Left ventricle myocardium inferior (tissue), 1 donor: Measurements from ENCODE around the gene ZNF236. TPM values are rescaled to one million over a fixed set of nuclear protein-coding genes. Genes with fewer than 3 reads are reported as not detected.
A peak's percentile ranks its signal among the peaks of the same experiment; 100 is the strongest.

Source experiments
- DNase-seq: peaks from one replicate; pipeline ENCODE4 v3.0.0-alpha.2; 2020
- H3K27ac ChIP-seq: fragments of 200-600 bp; replicated peaks from 2 replicates; pipeline ENCODE4 v1.8.0; 2021
- H3K27me3 ChIP-seq: fragments of 200-600 bp; 2 replicates; pipeline ENCODE4 v1.8.0; 2021; ENCODE audit warnings: low read depth
- H3K36me3 ChIP-seq: fragments of 200-600 bp; 2 replicates; pipeline ENCODE4 v1.8.0; 2021
- H3K4me1 ChIP-seq: fragments of 200-600 bp; 2 replicates; pipeline ENCODE4 v1.8.0; 2021
- H3K4me3 ChIP-seq: fragments of 200-600 bp; 2 replicates; pipeline ENCODE4 v1.8.0; 2021; ENCODE audit warnings: mild to moderate bottlenecking, moderate library complexity
- H3K9me3 ChIP-seq: fragments of 200-600 bp; replicated peaks from 2 replicates; pipeline ENCODE4 v1.8.0; 2021
- intact Hi-C: fragments of 100-400 bp; cut with micrococcal nuclease; formaldehyde crosslinking; loops from one replicate; pipeline ENCODE4 v1.11.0; 2022
- total RNA-seq: library from RNA; stranded (reverse); fragmentation: NEBNext Ultra II Directional; extraction: Animal tissue kit (Norgen Biotek cat#: 25700); gene quantifications from one replicate; pipeline ENCODE4 v1.2.1, GENCODE V29; 2021
- TF ChIP-seq, protein P1 (sequence below): fragments of 200-600 bp; IDR thresholded peaks from 2 replicates; pipeline ENCODE4 v1.8.0; 2021; ENCODE audit warnings: antibody characterized with exemption, mild to moderate bottlenecking, borderline replicate concordance
- donor health status: DM: no; HTN: yes; CAD: no; lungs with severe emphysema.

ZNF236 gene
- total RNA-seq, 1 donor from 2014 or later, result 10.6 TPM

DNA sequence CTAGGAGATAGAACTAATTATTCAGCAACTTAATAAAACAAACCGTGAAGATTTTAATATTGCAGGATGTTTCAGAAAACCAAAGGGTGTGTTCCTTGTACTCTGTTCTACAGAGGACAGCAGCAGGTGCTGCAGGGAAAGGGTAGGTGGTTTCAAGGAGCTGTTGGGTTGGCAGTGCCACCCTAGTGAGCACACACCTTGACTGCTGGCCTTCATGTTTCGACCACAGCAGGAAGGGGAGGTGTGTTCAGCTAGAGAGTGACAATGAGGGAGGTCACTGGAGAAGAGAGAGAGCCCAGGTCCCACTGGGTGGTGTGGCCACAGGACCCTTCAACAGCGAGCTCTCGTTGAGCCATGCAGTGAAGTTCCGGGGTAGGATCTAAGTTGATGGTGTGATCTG lies 98.6 kb downstream of the ZNF236 start:
- no peak overlapping the region for H3K4me3 ChIP-seq
- TF ChIP-seq, protein P1, sequence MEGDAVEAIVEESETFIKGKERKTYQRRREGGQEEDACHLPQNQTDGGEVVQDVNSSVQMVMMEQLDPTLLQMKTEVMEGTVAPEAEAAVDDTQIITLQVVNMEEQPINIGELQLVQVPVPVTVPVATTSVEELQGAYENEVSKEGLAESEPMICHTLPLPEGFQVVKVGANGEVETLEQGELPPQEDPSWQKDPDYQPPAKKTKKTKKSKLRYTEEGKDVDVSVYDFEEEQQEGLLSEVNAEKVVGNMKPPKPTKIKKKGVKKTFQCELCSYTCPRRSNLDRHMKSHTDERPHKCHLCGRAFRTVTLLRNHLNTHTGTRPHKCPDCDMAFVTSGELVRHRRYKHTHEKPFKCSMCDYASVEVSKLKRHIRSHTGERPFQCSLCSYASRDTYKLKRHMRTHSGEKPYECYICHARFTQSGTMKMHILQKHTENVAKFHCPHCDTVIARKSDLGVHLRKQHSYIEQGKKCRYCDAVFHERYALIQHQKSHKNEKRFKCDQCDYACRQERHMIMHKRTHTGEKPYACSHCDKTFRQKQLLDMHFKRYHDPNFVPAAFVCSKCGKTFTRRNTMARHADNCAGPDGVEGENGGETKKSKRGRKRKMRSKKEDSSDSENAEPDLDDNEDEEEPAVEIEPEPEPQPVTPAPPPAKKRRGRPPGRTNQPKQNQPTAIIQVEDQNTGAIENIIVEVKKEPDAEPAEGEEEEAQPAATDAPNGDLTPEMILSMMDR, result no peak
- no peak overlapping the region for H3K27ac ChIP-seq
- H3K27me3 ChIP-seq, result no peaks in the 10 kb centered on the region
- DNase-seq, result no peak
- intact Hi-C loops, result no loop called here
- H3K4me1 ChIP-seq, result no peaks in the 10 kb centered on the region
- H3K36me3 ChIP-seq, result peaks cover 79% of the 10 kb centered on the region
- no peaks in the 10 kb centered on the region for H3K9me3 ChIP-seq

DNA sequence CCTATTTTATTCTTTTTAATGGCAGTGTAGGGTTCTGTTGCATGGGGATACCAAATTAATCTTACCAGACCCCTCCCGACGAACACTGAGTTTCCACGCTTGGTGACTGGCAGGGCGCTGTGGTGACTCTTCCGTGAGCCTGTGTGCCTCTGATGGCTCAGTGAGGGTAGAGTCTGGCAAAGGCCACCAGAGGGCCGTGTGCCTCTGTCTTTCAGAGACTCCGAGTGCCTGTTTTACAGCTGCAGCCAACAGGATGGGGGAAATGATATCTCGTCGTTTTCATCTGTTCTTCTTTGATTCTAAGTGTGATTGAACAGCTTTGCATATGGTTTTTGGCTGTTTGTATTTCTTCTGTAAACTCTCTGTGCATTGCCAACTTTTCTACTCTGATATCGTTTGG lies 99.8 kb downstream of the ZNF236 start:
- Histone ChIP-seq H3K9me3 (no peaks in the 10 kb centered on the region), H3K27ac (no peak overlapping the region), H3K36me3 (peaks cover 74% of the 10 kb centered on the region), H3K4me3 (no peak overlapping the region), H3K27me3 (no peaks in the 10 kb centered on the region), H3K4me1 (no peaks in the 10 kb centered on the region)
- intact Hi-C loops, result no loop called here
- no peak for DNase-seq
- TF ChIP-seq, protein P1, result peak; percentile 64

DNA sequence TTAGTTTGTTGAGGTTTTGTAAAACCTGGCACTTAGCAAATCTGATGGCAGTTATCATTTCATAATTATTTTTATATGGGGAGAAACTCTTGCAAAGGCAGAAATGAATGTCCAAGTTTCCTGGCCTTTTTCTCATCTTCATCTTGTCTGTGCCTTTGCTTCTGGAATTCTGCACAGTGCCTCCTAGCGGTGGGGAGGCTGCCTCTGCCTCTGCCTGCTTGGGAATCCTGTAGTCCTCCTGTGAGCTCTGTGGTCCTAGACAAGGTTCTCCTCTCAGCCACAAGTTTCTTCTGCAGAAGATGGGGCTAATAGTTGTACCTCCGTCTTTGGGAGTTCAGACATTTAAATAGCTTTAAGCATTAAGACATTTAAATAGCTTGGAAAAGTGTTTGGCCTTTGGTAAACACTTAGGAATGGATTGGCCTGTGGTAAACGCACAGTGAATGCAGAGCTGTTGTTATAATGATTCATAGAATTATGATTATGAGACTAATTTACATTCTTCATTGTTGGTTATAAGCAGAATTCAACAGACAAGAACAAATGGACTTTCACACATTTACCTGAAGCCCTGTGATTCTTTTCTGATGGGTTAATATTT lies 101.2 kb downstream of the ZNF236 start:
- Histone ChIP-seq H3K4me3 (no peak overlapping the region), H3K9me3 (no peaks in the 10 kb centered on the region), H3K27me3 (no peaks in the 10 kb centered on the region), H3K4me1 (no peaks in the 10 kb centered on the region), H3K27ac (no peak overlapping the region), H3K36me3 (peaks cover 74% of the 10 kb centered on the region)
- intact Hi-C loops, result no loop called here
- TF ChIP-seq, protein P1, result peak; percentile 43
- DNase-seq, result no peak

DNA sequence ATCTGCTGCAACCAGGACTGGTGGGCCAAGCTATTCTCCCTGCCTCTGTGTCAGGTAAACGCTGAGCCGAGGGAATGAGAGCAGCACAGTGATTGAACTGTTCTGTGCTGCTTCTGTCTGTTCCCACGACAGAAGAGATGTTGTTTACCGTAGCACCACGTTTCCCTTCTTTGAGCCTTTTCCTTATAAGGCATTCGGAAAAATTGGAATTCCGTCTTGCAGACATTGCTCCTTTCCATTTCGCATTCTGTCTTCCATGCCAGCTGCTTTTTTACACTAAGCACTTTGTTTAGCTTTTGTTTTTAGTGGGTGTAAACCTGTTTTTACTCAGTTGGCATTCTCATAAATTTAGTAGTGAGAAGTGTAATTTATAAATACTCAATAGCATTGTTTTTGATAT lies 103.1 kb downstream of the ZNF236 start:
- Histone ChIP-seq H3K4me1 (no peaks in the 10 kb centered on the region), H3K36me3 (peaks cover 79% of the 10 kb centered on the region), H3K27me3 (no peaks in the 10 kb centered on the region), H3K27ac (no peak overlapping the region), H3K4me3 (no peak overlapping the region), H3K9me3 (no peaks in the 10 kb centered on the region)
- intact Hi-C loops, result no loop called here
- DNase-seq, result no peak
- TF ChIP-seq, protein P1, result no peak

DNA sequence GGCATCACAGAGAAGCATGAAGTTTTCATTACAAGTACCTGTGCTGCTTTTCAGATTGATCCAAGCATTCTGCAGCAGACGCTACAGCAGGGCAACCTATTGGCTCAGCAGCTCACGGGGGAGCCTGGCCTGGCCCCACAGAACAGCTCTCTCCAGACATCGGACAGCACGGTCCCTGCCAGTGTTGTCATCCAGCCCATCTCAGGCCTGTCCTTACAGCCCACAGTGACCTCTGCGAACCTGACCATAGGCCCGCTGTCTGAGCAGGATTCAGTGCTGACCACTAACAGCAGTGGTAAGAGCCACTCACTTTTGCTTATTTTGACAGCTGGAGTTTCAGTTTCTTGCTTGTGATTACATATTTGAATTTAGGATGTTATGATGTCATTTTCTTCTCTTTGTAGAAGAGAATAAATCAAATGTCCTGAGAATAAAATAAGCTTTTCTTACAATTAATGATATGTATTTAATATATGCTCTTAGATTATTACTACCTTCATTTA lies 104.9 kb downstream of the ZNF236 start:
- Histone ChIP-seq H3K4me1 (no peaks in the 10 kb centered on the region), H3K9me3 (no peaks in the 10 kb centered on the region), H3K36me3 (peaks cover 77% of the 10 kb centered on the region), H3K27me3 (no peaks in the 10 kb centered on the region), H3K27ac (no peak overlapping the region), H3K4me3 (no peak overlapping the region)
- no peak for DNase-seq
- intact Hi-C loops, result no loop called here
- TF ChIP-seq, protein P1, result no peak
